ENCODE measurements around the gene TBX1. TPM values are rescaled to one million over a fixed set of nuclear protein-coding genes. Genes with fewer than 3 reads are reported as not detected.

TBX1 gene
- total RNA-seq, 2 experiments from 2014 or later, result not detected

GRCh38 chr22:19816372-19817119, 56.0 kb downstream of the TBX1 start:
- Mint-ChIP-seq H3K36me3 (ENCODE audit: low read depth) (no peaks in the 10 kb centered on the region), H3K4me1 (ENCODE audit: low read depth) (no peaks in the 10 kb centered on the region), H3K27me3 (ENCODE audit: low read depth) (no peaks in the 10 kb centered on the region), H3K27ac (no peak overlapping the region), H3K4me3 (no peak overlapping the region), H3K9me3 (no peaks in the 10 kb centered on the region)
- intact Hi-C loops (cut with micrococcal nuclease), result no loop called here
- CTCF ChIA-PET, result no interaction called here
- DNase-seq, result no peak

Other genes starting within 250 kb of the TBX1 start
- under 1 TPM in 1 of 2 experiments, not detected in 1; 0.21 TPM for gene CLDN5, start 236.4 kb upstream of the TBX1 start, total RNA-seq
- under 1 TPM; 0.47 to 0.81 TPM for gene SEPTIN5, start 46.3 kb upstream of the TBX1 start, total RNA-seq
- gene GP1BB, start 37.2 kb upstream of the TBX1 start, total RNA-seq, result not detected
- gene GNB1L, start 94.1 kb downstream of the TBX1 start, total RNA-seq, result 1 to 10 TPM; 8.8 to 9.8 TPM
- 10 to 100 TPM; 10.9 to 11.9 TPM for gene RTL10, start 94.1 kb downstream of the TBX1 start, total RNA-seq
- 10 to 100 TPM; 53.7 to 56.8 TPM for gene COMT, start 181.0 kb downstream of the TBX1 start, total RNA-seq
- gene TXNRD2, start 181.0 kb downstream of the TBX1 start, total RNA-seq, result 10 to 100 TPM; 22.9 to 23.6 TPM

All from activated naive CD4-positive, alpha-beta T cell treated with anti-CD3 and anti-CD28 coated beads for 36 hours (primary cell).